PC-9 (cell line): ENCODE results near the gene SUSD2.

Experiments used
- CTCF ChIP-seq: fragments of 200-600 bp; sonication (generic); conservative IDR thresholded peaks from 2 replicates; pipeline ENCODE4 v1.6.1; 2017; ENCODE audit warnings: mixed run types, antibody characterized with exemption, mild to moderate bottlenecking, moderate library complexity
- EZH2 ChIP-seq: fragments of 200-600 bp; sonication (generic); IDR thresholded peaks from 2 replicates; pipeline ENCODE4 v1.8.0; 2017; ENCODE audit warnings: antibody characterized with exemption, low read depth

- no peak for TF ChIP-seq CTCF
- TF ChIP-seq EZH2 = no peak
These were observed 51.9 kb downstream of the SUSD2 start for GRCh38 chr22:24233235-24233634.
